ENCODE measurements around the gene RPRML. TPM values are rescaled to one million over a fixed set of nuclear protein-coding genes. Genes with fewer than 3 reads are reported as not detected.

Gene RPRML
- total RNA-seq, 6 experiments from 2014 or later = not detected

DNA sequence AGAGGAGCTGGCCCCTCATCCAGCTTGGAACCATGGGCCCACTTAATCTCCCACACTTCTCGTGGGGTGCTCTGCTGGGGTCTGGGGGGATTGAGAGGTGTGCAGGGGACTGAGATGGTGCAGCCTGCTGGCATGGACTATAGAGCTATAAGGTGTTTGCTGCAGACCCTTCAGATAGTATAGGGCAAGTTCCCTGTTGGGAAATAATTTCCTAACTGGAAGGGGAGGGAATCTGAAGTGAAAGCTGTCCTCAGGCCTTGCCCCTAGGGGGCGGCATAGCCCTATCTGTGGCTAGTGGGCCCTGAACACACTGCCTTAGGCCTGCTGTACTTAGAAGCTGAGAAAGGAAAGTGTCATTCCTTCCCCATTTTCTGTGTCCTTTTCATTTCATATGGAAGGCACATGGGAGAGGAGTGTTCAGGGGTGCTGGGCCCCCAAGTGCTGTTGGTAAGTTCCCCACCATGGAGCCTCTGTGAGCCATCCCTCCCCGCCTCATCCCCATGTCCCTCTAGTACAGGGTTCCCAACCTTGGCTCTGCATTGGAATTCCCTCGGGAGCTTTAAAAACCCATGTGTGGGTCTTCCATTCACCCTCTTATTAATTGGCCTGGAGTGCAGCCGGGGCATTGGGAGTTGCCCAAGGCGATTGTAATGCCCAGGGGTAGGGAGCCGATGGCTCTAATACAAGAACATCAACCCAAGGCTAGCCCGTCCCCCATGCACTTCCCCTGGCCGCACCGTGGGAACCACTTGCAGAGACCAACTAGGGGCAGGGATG, 36.4 kb downstream of the RPRML start:
- Mint-ChIP-seq H3K36me3 (ENCODE audit: low read depth) (peaks cover 20% of the 10 kb centered on the region), H3K4me1 (ENCODE audit: low read depth) (peaks cover 27% of the 10 kb centered on the region), H3K9me3 (no peaks in the 10 kb centered on the region), H3K4me3 (peak overlapping the region; percentile 70), H3K27me3 (ENCODE audit: insufficient read depth) (peaks cover 3% of the 10 kb centered on the region), H3K27ac (peak overlapping the region; percentile 31; the same call in 1 of the 2 replicates)
- peak; percentile 59 for DNase-seq
- TF ChIP-seq, protein P1, sequence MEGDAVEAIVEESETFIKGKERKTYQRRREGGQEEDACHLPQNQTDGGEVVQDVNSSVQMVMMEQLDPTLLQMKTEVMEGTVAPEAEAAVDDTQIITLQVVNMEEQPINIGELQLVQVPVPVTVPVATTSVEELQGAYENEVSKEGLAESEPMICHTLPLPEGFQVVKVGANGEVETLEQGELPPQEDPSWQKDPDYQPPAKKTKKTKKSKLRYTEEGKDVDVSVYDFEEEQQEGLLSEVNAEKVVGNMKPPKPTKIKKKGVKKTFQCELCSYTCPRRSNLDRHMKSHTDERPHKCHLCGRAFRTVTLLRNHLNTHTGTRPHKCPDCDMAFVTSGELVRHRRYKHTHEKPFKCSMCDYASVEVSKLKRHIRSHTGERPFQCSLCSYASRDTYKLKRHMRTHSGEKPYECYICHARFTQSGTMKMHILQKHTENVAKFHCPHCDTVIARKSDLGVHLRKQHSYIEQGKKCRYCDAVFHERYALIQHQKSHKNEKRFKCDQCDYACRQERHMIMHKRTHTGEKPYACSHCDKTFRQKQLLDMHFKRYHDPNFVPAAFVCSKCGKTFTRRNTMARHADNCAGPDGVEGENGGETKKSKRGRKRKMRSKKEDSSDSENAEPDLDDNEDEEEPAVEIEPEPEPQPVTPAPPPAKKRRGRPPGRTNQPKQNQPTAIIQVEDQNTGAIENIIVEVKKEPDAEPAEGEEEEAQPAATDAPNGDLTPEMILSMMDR (IDR thresholded peaks at IDR 0.05) = peak; percentile 93

DNA sequence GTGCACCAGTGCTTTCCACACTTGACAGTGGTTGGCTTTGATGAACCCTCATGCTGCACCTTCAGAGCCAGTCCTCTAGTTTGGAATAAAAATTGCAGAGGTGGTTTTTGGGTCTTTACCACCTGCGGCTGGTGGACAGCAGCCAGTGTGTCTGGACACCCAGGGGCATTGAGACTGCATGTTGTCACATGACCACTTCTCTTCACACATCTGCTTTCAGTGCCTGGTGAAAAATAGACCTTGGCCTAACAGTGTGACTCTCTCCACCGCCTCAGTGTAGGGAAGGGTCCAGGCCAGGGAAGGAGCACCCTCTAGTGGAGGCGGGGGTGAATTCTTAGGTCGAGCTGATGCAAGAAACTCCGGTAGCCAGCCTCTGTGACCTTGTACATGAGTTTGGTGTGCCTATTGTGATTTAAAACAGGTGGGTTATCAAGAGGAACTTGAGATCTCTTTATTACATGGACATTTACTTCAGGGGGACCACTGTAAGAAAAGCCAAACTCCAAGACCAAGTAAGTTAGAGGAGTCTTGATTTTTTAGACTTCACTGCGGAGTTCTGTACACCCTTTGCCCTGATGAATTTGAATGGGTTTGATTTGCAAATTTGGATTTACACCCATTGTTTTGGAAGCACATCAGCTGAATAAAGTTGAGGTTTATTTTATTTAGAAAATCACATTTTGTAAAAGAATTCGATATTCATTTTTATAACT, 38.2 kb downstream of the RPRML start:
- Mint-ChIP-seq H3K4me1 (ENCODE audit: low read depth) (peaks cover 27% of the 10 kb centered on the region), H3K27me3 (ENCODE audit: insufficient read depth) (no peaks in the 10 kb centered on the region; the same call in 1 of the 2 replicates), H3K27ac (peak overlapping the region; percentile 60), H3K36me3 (ENCODE audit: low read depth) (peaks cover 20% of the 10 kb centered on the region), H3K4me3 (no peak overlapping the region), H3K9me3 (no peaks in the 10 kb centered on the region)
- DNase-seq = peak; percentile 59
- TF ChIP-seq, protein P1 (IDR thresholded peaks at IDR 0.05) = peak; percentile 91

DNA sequence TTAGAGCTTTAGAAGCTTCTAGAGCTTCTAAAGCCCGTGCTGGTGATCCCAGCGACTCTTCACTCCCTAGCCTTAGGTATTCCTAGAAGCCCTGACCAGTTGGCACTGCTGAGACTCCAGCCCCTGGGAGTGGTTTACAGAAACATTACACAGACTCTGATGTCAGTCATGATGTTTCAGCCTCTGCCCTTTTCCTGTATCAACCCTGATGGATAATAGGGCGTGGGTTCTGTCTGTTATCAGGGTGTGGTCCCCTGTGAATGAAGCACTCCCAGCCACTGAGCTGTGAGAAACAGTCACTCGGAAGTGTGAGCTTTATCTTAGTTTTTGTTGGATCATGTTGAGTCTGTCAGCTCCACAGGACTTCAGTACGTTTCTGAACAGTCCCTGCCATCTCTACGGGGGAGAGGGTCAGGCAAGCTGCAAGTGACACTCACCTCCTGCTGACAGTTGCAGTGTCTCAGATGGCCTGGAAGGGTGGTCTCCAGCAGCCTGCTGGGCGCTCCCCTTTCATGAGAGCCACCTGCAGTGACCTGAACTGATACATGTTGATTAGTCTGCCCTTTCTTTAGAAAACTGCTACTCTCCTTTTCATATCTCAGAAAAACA, 43.3 kb downstream of the RPRML start:
- no peak for DNase-seq
- Mint-ChIP-seq H3K4me3 (no peak overlapping the region), H3K27ac (no peak overlapping the region)

DNA sequence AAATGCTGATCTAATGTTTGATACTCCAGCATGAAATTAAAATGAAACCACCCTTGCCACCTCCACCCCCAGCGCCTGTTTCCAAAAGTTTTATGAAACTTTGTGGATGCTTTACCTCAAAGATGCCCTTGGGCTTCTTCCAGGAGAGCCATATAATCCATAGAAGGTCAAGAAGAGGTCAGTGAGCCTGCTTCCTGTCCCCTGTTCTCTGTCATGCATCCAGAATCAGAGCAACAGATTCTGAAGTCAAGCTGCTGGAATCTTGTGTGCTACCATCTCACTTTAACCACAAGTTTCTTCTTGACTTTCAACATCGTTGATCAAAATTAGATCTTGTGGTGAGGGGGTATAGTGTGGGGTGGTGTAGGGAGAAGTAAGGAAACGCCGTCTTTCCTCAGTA, 47.5 kb downstream of the RPRML start:
- no peak for DNase-seq
- Mint-ChIP-seq H3K9me3 (no peaks in the 10 kb centered on the region), H3K36me3 (ENCODE audit: low read depth) (peaks cover 34% of the 10 kb centered on the region), H3K4me1 (ENCODE audit: low read depth) (peaks cover 54% of the 10 kb centered on the region), H3K27me3 (ENCODE audit: insufficient read depth) (no peaks in the 10 kb centered on the region; the same call in none of the 2 replicates), H3K4me3 (no peak overlapping the region; the same call in 1 of the 2 replicates), H3K27ac (peak overlapping the region; percentile 9; the same call in 1 of the 2 replicates)
- TF ChIP-seq, protein P1 (IDR thresholded peaks at IDR 0.05) = no peak

More for the DNA sequence above, 43.3 kb downstream of the RPRML start:
- Mint-ChIP-seq H3K4me1 (ENCODE audit: low read depth) (peaks cover 15% of the 10 kb centered on the region; the same call in 1 of the 2 replicates), H3K9me3 (no peaks in the 10 kb centered on the region), H3K36me3 (ENCODE audit: low read depth) (peaks cover 51% of the 10 kb centered on the region), H3K27me3 (ENCODE audit: insufficient read depth) (no peaks in the 10 kb centered on the region; the same call in none of the 2 replicates)
- TF ChIP-seq, protein P1 (IDR thresholded peaks at IDR 0.05) = no peak

DNA sequence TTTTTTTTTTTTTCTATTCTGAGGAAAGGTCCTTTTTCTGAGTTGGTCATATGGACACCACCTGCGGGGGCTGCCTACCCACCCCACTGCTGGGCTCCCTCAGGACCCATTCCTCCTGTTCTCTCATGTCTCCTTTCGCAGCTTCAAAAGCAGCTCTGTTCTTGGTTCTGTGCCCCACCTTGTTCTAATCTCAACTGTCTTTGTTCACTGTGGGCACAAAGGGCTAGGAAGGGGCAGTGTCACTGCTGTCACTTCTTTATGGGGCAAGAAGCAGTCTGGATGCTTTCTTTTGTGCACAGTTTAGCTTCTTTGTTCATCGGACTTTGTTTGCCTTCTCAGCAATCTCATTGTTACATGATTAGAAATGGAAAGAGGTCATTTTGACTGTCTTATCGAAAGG, 49.0 kb downstream of the RPRML start:
- H3K36me3 Mint-ChIP-seq (ENCODE audit: low read depth) = peaks cover 40% of the 10 kb centered on the region
- DNase-seq = no peak
- peak overlapping the region; percentile 37 for H3K4me3 Mint-ChIP-seq
- H3K27ac Mint-ChIP-seq = peak overlapping the region; percentile 60
- H3K27me3 Mint-ChIP-seq (ENCODE audit: insufficient read depth) = no peaks in the 10 kb centered on the region; the same call in none of the 2 replicates
- peaks cover 67% of the 10 kb centered on the region for H3K4me1 Mint-ChIP-seq (ENCODE audit: low read depth)
- TF ChIP-seq, protein P1 (IDR thresholded peaks at IDR 0.05) = no peak
- no peaks in the 10 kb centered on the region for H3K9me3 Mint-ChIP-seq

Data from HFFc6 (cell line).